GM12878 (cell line): ENCODE measurements around the gene MBOAT2. TPM values are rescaled to one million over a fixed set of nuclear protein-coding genes. Genes with fewer than 3 reads are reported as not detected.

Source experiments
- ATAC-seq: fragments of 200-7000 bp; cut with Tn5 transposase; 3 replicates; pipeline ENCODE4 v1.9.1; 2020; ENCODE audit warnings: mild to moderate bottlenecking, moderate library complexity
- BruUV-seq: library from RNA; stranded (reverse); fragments of 400-500 nt; replicated peaks from 2 replicates; lab custom pipeline; 2021; lab: Mats Ljungman, UMichigan
- CTCF ChIA-PET: fragments of 300-600 bp; sonication (Branson Sonifier 250); formaldehyde crosslinking; extraction: SDS; loops from one replicate; lab custom pipeline; 2021; ENCODE audit warnings: inconsistent platforms; lab: Yijun Ruan, JAX
- POLR2A ChIA-PET: fragments of 350-600 bp; formaldehyde crosslinking; extraction: SDS; loops from one replicate; lab custom pipeline; 2021; ENCODE audit warnings: inconsistent platforms; lab: Charles Lee
- RAD21 ChIA-PET: fragments of 300-600 bp; sonication (Branson Sonifier 250); formaldehyde crosslinking; loops from one replicate; lab custom pipeline; 2023; ENCODE audit warnings: antibody characterized with exemption; ENCODE audit not compliant: unreplicated experiment; lab: Charles Lee
- SMC1A ChIA-PET: fragments of 300-600 bp; sonication (Branson Sonifier 250); formaldehyde crosslinking; loops from one replicate; lab custom pipeline; 2023; ENCODE audit not compliant: unreplicated experiment, uncharacterized antibody; lab: Charles Lee
- DNase-seq: peaks from one replicate; pipeline ENCODE4 v3.0.0-alpha.2; 2011; ENCODE audit warnings: low read depth, low spot score
- FAIRE-seq: peaks from 3 replicates; lab custom pipeline; 2011; peaks lifted over from hg19 to GRCh38; lab: Jason Lieb, UNC
- H2AFZ ChIP-seq: 2 replicates; pipeline ENCODE4 v1.6.0; 2011; ENCODE audit warnings: low read depth, low read length, control low read depth; ENCODE audit not compliant: control insufficient read depth
- H3K27ac ChIP-seq: 2 replicates; pipeline ENCODE4 v1.5.1; 2011; ENCODE audit warnings: control low read depth; ENCODE audit not compliant: control insufficient read depth, insufficient read depth
- H3K27me3 ChIP-seq, 2 experiments: replicated peaks in 1 of 2; 2 replicates each; pipeline versions ENCODE4 v1.6.0 to v1.6.1; 2011; ENCODE audit warnings: low read length in 1 of 2; ENCODE audit not compliant: control insufficient read depth in 2 of 2, insufficient read depth in 2 of 2
- H3K36me3 ChIP-seq, 2 experiments: 2 replicates each; pipeline ENCODE4 v1.5.1; 2011; ENCODE audit warnings: low read length in 1 of 2; ENCODE audit not compliant: control insufficient read depth in 2 of 2, insufficient read depth in 2 of 2
- H3K4me1 ChIP-seq: 2 replicates; pipeline ENCODE4 v1.6.1; 2011; ENCODE audit warnings: mild to moderate bottlenecking, low read length, moderate library complexity, mixed read lengths; ENCODE audit not compliant: control insufficient read depth, insufficient read depth
- H3K4me2 ChIP-seq: 2 replicates; pipeline ENCODE4 v1.6.0; 2011; ENCODE audit warnings: control low read depth; ENCODE audit not compliant: control insufficient read depth, insufficient read depth
- H3K4me3 ChIP-seq: fragments of 200-600 bp; sonication (generic); 2 replicates; pipeline ENCODE4 v1.5.1; 2016
- H3K79me2 ChIP-seq: 2 replicates; pipeline ENCODE4 v1.6.0; 2011; ENCODE audit warnings: low read length; ENCODE audit not compliant: control insufficient read depth, insufficient read depth
- H3K9ac ChIP-seq: 2 replicates; pipeline ENCODE4 v1.8.0; 2011; ENCODE audit warnings: low read length, control low read depth, mixed read lengths; ENCODE audit not compliant: control insufficient read depth, insufficient read depth
- H3K9me3 ChIP-seq: replicated peaks from 3 replicates; pipeline ENCODE4 v1.5.1; 2011; ENCODE audit warnings: mild to moderate bottlenecking, low read length; ENCODE audit not compliant: control insufficient read depth, insufficient read depth
- H4K20me1 ChIP-seq: 2 replicates; pipeline ENCODE4 v1.6.0; 2011; ENCODE audit not compliant: control insufficient read depth, insufficient read depth
- CBX5 ChIP-seq: sonication (generic); IDR thresholded peaks from 2 replicates; pipeline ENCODE4 v1.6.1; 2016; ENCODE audit warnings: low read depth, moderate library complexity, mild to moderate bottlenecking, inconsistent platforms
- CHD4 ChIP-seq: fragments of 200-600 bp; sonication (generic); IDR thresholded peaks from 2 replicates; pipeline ENCODE4 v1.6.1; 2016; ENCODE audit warnings: mild to moderate bottlenecking
- ESRRA ChIP-seq: IDR thresholded peaks from 2 replicates; pipeline ENCODE4 v1.6.1; 2012; ENCODE audit warnings: mild to moderate bottlenecking, low read length, improper control_type of control experiment
- JUND ChIP-seq: IDR thresholded peaks from 2 replicates; pipeline ENCODE4 v1.6.1; 2012; ENCODE audit warnings: low read depth, mild to moderate bottlenecking, low read length, improper control_type of control experiment, moderate library complexity
- KDM1A ChIP-seq: fragments of 200-600 bp; sonication (generic); IDR thresholded peaks from 2 replicates; pipeline ENCODE4 v1.6.1; 2016; ENCODE audit warnings: borderline replicate concordance
- MEF2B ChIP-seq: fragments of 450-650 bp; IDR thresholded peaks from 2 replicates; pipeline ENCODE4 v1.6.1; 2018; ENCODE audit warnings: mild to moderate bottlenecking, moderate library complexity; ENCODE audit not compliant: partially characterized antibody, poor library complexity, severe bottlenecking
- NFYB ChIP-seq: IDR thresholded peaks from 2 replicates; pipeline ENCODE4 v1.6.1; 2011; ENCODE audit warnings: low read depth, mild to moderate bottlenecking, low read length, improper control_type of control experiment, moderate library complexity; ENCODE audit not compliant: insufficient read depth
- RAD21 ChIP-seq: IDR thresholded peaks from 2 replicates; pipeline ENCODE4 v1.6.1; 2011; ENCODE audit warnings: mild to moderate bottlenecking, low read depth, low read length, moderate library complexity; ENCODE audit not compliant: insufficient read depth
- RELB ChIP-seq: fragments of 450-650 bp; IDR thresholded peaks from 2 replicates; pipeline ENCODE4 v1.6.1; 2017; ENCODE audit warnings: low read depth, mild to moderate bottlenecking, moderate library complexity
- RFX5 ChIP-seq: IDR thresholded peaks from 2 replicates; pipeline ENCODE4 v1.6.1; 2011; ENCODE audit warnings: low read depth, low read length, improper control_type of control experiment
- SMARCA5 ChIP-seq: fragments of 450-650 bp; IDR thresholded peaks from 2 replicates; pipeline ENCODE4 v1.6.1; 2017; ENCODE audit warnings: mild to moderate bottlenecking
- WGBS: methylation state at CpG from one replicate; pipeline ENCODE4 v1.1.6; 2016; ENCODE audit warnings: low lambda C conversion rate; ENCODE audit not compliant: insufficient replicate concordance, insufficient coverage; ENCODE audit errors: missing lambda C conversion rate; 5-methylcytosine and 5-hydroxymethylcytosine counted together
- in situ Hi-C: fragments of 300-500 bp; cut with MboI; formaldehyde crosslinking; loops from 9 replicates; pipeline ENCODE4 v1.14.3; 2018; ENCODE audit warnings: mixed read lengths
- intact Hi-C: fragments of 100-400 bp; cut with micrococcal nuclease; formaldehyde crosslinking; loops from one replicate; pipeline ENCODE4 v1.14.2; 2022; ENCODE audit not compliant: unreplicated experiment
- polyA plus RNA-seq, 11 experiments: library from polyadenylated mRNA; depleted of rRNA in 4 of 11; unstranded in 6 of 11; stranded (reverse) in 5 of 11; fragments of >200 nt; fragmentation: Nextera tagmentation in 4 of 11; fragmentation: Illumina TruSeq in 1 of 11; extraction: Ambion mirVana in 4 of 11; extraction: Trizol in 1 of 11; gene quantifications; 1 replicate in 1 of 11; 2 replicates in 10 of 11; pipeline versions ENCODE4 v1.2.1 to v1.2.3, GENCODE V29; 2011 to 2016; ENCODE audit warnings: inconsistent platforms in 2 of 11, missing spikeins in 2 of 11, low read depth in 1 of 11
- total RNA-seq, 4 experiments: library from RNA; depleted of rRNA in 3 of 4; stranded (reverse); fragments of >200 nt in 3 of 4; fragmentation: Illumina TruSeq in 1 of 4; extraction: Trizol in 1 of 4; gene quantifications; 2 replicates each; pipeline versions ENCODE4 v1.2.1 to v1.2.3, GENCODE V29; 2013 to 2021
- TF ChIP-seq, protein P1 (sequence below): fragments of 150-350 bp; IDR thresholded peaks from 2 replicates; pipeline ENCODE4 v1.6.1; 2016; ENCODE audit warnings: low read depth, low read length
- TF ChIP-seq, protein P2 (sequence below), 3 experiments: IDR thresholded peaks in 2 of 3; conservative IDR thresholded peaks in 1 of 3; 2 replicates each; pipeline ENCODE4 v1.5.1; 2011; ENCODE audit warnings: low read depth in 3 of 3, low read length in 3 of 3, mild to moderate bottlenecking in 3 of 3, control low read depth in 2 of 3, moderate library complexity in 2 of 3, inconsistent platforms in 1 of 3, mixed read lengths in 1 of 3; ENCODE audit not compliant: control insufficient read depth in 2 of 3, insufficient read depth in 1 of 3; ENCODE audit errors: extremely low read depth in 1 of 3

MBOAT2 gene
- total and polyA plus RNA-seq, 10 of the 15 experiments (the other 5 are each of a cell fraction or from before 2014, with no cell fraction given): 0.08 to 40.6 (median 1.8) TPM

- POLR2A ChIA-PET: interaction anchor here (0.6 to 2.7 kb wide), 2 partner anchors 17 to 102 kb away, joined by 3 to 18 read pairs; partner anchors contain the start of gene MBOAT2
- no peak for DNase-seq
- Histone ChIP-seq H3K27me3 (no peaks in the 10 kb centered on the region), H3K9ac (no peak overlapping the region), H2AFZ (no peak overlapping the region; the same call in 1 of the 2 replicates), H3K36me3 (no peaks in the 10 kb centered on the region), H3K9me3 (no peaks in the 10 kb centered on the region; the same call in 2 of the 3 replicates), H4K20me1 (no peaks in the 10 kb centered on the region), H3K4me1 (peaks cover 23% of the 10 kb centered on the region), H3K4me2 (peak overlapping the region; percentile 30; the same call in 1 of the 2 replicates), H3K79me2 (peaks cover 3% of the 10 kb centered on the region), H3K27ac (no peak overlapping the region)
- no TSS peak for BruUV-seq
- CTCF ChIA-PET: interaction anchor here (0.6 to 4.9 kb wide), 18 partner anchors 9 to 403 kb away, joined by 3 to 28 read pairs (median 4); no protein-coding TSS in a partner anchor
- 51% methylated on average over 11 of the region's 11 CpGs for WGBS
- intact Hi-C loops: loop anchor here (2.0 to 5.0 kb wide), 2 partner anchors 106 to 114 kb away; no protein-coding TSS in a partner anchor
- peak; percentile 65 for ATAC-seq
- RAD21 ChIA-PET: interaction anchor here (0.7 to 4.3 kb wide), 10 partner anchors 17 to 203 kb away, joined by 3 to 52 read pairs (median 9); partner anchors contain the start of gene MBOAT2
- TF ChIP-seq MEF2B (peak; percentile 11), RAD21 (0 out of 2 replicates have a peak, but pooled peaks have one; percentile 10), ESRRA (no peak), SMARCA5 (0 out of 2 replicates have a peak, but pooled peaks have one; percentile 56), RELB (no peak), NFYB (no peak), CBX5 (no peak), JUND (no peak), CHD4 (no peak), KDM1A (no peak), RFX5 (no peak)
- TF ChIP-seq, protein P1, sequence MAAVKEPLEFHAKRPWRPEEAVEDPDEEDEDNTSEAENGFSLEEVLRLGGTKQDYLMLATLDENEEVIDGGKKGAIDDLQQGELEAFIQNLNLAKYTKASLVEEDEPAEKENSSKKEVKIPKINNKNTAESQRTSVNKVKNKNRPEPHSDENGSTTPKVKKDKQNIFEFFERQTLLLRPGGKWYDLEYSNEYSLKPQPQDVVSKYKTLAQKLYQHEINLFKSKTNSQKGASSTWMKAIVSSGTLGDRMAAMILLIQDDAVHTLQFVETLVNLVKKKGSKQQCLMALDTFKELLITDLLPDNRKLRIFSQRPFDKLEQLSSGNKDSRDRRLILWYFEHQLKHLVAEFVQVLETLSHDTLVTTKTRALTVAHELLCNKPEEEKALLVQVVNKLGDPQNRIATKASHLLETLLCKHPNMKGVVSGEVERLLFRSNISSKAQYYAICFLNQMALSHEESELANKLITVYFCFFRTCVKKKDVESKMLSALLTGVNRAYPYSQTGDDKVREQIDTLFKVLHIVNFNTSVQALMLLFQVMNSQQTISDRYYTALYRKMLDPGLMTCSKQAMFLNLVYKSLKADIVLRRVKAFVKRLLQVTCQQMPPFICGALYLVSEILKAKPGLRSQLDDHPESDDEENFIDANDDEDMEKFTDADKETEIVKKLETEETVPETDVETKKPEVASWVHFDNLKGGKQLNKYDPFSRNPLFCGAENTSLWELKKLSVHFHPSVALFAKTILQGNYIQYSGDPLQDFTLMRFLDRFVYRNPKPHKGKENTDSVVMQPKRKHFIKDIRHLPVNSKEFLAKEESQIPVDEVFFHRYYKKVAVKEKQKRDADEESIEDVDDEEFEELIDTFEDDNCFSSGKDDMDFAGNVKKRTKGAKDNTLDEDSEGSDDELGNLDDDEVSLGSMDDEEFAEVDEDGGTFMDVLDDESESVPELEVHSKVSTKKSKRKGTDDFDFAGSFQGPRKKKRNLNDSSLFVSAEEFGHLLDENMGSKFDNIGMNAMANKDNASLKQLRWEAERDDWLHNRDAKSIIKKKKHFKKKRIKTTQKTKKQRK: no peak
- TF ChIP-seq, protein P2, sequence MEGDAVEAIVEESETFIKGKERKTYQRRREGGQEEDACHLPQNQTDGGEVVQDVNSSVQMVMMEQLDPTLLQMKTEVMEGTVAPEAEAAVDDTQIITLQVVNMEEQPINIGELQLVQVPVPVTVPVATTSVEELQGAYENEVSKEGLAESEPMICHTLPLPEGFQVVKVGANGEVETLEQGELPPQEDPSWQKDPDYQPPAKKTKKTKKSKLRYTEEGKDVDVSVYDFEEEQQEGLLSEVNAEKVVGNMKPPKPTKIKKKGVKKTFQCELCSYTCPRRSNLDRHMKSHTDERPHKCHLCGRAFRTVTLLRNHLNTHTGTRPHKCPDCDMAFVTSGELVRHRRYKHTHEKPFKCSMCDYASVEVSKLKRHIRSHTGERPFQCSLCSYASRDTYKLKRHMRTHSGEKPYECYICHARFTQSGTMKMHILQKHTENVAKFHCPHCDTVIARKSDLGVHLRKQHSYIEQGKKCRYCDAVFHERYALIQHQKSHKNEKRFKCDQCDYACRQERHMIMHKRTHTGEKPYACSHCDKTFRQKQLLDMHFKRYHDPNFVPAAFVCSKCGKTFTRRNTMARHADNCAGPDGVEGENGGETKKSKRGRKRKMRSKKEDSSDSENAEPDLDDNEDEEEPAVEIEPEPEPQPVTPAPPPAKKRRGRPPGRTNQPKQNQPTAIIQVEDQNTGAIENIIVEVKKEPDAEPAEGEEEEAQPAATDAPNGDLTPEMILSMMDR (IDR thresholded peaks at IDR 0.05 in 2 of 3, conservative IDR thresholded peaks at IDR 0.05 in 1 of 3; ENCODE audit: control insufficient read depth in 2 of 3, extremely low read depth in 1 of 3, insufficient read depth in 1 of 3, low read depth in 3 of 3, low read length in 3 of 3): peak; percentile 38 to 69 (median 52); a peak in 5 of 6 replicates
- TF ChIP-seq, all 136 proteins: peak for 4
- H3K4me3 ChIP-seq: no peak overlapping the region
- SMC1A ChIA-PET: interaction anchor here (0.6 to 13.0 kb wide), 10 partner anchors 11 to 156 kb away, joined by 3 to 101 read pairs (median 8); partner anchors contain the start of gene MBOAT2
- in situ Hi-C loops: no loop called here
- no peak for FAIRE-seq
Observed at GRCh38 chr2:8986327-8986976, 17.0 kb downstream of the MBOAT2 start.
